Smooth muscle cell (in vitro differentiated cells): ENCODE measurements around the gene RASA3. TPM values are rescaled to one million over a fixed set of nuclear protein-coding genes. Genes with fewer than 3 reads are reported as not detected.

Source experiments
- DNase-seq: peaks from one replicate; lab custom pipeline; 2025; ENCODE audit not compliant: unreplicated experiment; lab: John Stamatoyannopoulos, UW
- H2AFZ ChIP-seq: fragments of 200-600 bp; sonication (generic); 2 replicates; pipeline ENCODE4 v1.6.0; 2016; ENCODE audit warnings: antibody characterized with exemption, low read depth, mild to moderate bottlenecking
- H3F3A ChIP-seq: fragments of 200-600 bp; sonication (generic); 2 replicates; pipeline ENCODE4 v1.6.0; 2017; ENCODE audit warnings: antibody characterized with exemption, low read depth
- H3K27ac ChIP-seq: fragments of 200-600 bp; sonication (generic); 2 replicates; pipeline ENCODE4 v1.5.1; 2016; ENCODE audit warnings: low read depth, mild to moderate bottlenecking
- H3K27me3 ChIP-seq: fragments of 200-600 bp; sonication (generic); 2 replicates; pipeline ENCODE4 v1.6.1; 2016; ENCODE audit warnings: low read depth, mild to moderate bottlenecking
- H3K36me3 ChIP-seq: fragments of 200-600 bp; sonication (generic); 2 replicates; pipeline ENCODE4 v1.5.1; 2016; ENCODE audit warnings: low read depth
- H3K4me1 ChIP-seq: fragments of 200-600 bp; sonication (generic); 2 replicates; pipeline ENCODE4 v1.5.1; 2016; ENCODE audit warnings: low read depth
- H3K4me2 ChIP-seq: fragments of 200-600 bp; sonication (generic); 2 replicates; pipeline ENCODE4 v1.6.0; 2016; ENCODE audit warnings: mild to moderate bottlenecking
- H3K4me3 ChIP-seq: fragments of 200-600 bp; sonication (generic); 2 replicates; pipeline ENCODE4 v1.5.1; 2016; ENCODE audit warnings: mild to moderate bottlenecking
- H3K79me2 ChIP-seq: fragments of 200-600 bp; sonication (generic); 2 replicates; pipeline ENCODE4 v1.6.0; 2016; ENCODE audit warnings: low read depth, mild to moderate bottlenecking
- H3K9ac ChIP-seq: fragments of 200-600 bp; sonication (generic); 2 replicates; pipeline ENCODE4 v1.6.0; 2016; ENCODE audit warnings: low read depth
- H3K9me3 ChIP-seq: fragments of 200-600 bp; sonication (generic); replicated peaks from 2 replicates; pipeline ENCODE4 v1.5.1; 2016; ENCODE audit warnings: low read depth
- H4K20me1 ChIP-seq: fragments of 200-600 bp; sonication (generic); 2 replicates; pipeline ENCODE4 v1.6.0; 2016; ENCODE audit warnings: low read depth
- WGBS: methylation state at CpG from one replicate; pipeline ENCODE4 v1.1.7; 2016; ENCODE audit warnings: low lambda C conversion rate; 5-methylcytosine and 5-hydroxymethylcytosine counted together
- polyA plus RNA-seq: library from polyadenylated mRNA; unstranded; fragments of >200 nt; fragmentation: Nextera tagmentation; extraction: Ambion mirVana; gene quantifications from 2 replicates; pipeline ENCODE4 v1.2.1, GENCODE V29; 2016
- total RNA-seq: library from RNA; depleted of rRNA; stranded (reverse); fragments of >200 nt; gene quantifications from 2 replicates; pipeline ENCODE4 v1.2.3, GENCODE V29; 2014
- TF ChIP-seq, protein P1 (sequence below): fragments of 200-600 bp; sonication (generic); IDR thresholded peaks from 2 replicates; pipeline ENCODE4 v1.5.1; 2017; ENCODE audit warnings: borderline replicate concordance, mild to moderate bottlenecking, antibody characterized with exemption; ENCODE audit not compliant: insufficient read depth, poor library complexity, severe bottlenecking

Gene RASA3
- total and polyA plus RNA-seq, 2 experiments from 2014 or later, result 21.3 to 26.8 TPM

DNA sequence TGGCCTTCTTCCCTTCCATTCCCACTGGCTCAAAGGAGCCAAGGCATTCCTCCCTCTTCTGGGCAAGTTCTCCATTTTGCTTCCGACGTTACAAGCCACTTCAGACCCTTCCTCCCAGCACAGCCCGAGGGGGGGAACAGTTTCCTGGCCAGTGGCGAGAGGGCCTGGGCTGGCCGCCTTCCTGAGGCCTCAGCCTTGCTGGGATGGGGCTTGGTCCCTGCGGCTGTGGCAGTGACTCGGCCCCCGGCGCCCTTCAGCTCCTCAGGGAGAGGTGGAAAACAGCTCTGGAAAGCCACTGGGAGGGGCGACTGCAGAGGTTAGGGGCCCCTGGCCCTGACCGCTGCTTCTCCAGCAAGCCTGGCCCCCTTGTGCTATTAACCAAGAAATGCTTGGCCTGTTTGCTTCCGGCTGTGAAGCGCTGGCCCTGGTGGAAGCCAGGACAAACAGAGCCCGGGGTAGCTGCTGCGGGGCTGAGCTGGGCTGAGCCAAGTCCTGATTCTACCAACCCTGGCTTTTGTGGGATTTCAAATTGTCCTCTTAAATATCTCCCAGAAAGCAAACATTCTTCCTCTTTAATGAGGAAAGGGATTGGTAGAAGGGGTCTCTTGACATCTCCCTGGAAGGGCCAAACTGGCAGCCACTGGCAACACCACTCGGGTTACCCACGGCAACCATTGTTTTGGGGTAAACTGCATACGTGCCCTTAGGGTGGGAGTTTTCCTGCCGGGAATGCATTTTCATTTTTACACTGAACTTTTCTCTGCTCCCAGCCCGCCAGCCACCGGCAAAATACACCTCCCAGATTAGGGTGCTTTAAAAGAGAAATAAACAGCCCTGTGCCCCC, 197.2 kb downstream of the RASA3 start:
- 63% methylated on average over 21 of the region's 21 CpGs for WGBS

DNA sequence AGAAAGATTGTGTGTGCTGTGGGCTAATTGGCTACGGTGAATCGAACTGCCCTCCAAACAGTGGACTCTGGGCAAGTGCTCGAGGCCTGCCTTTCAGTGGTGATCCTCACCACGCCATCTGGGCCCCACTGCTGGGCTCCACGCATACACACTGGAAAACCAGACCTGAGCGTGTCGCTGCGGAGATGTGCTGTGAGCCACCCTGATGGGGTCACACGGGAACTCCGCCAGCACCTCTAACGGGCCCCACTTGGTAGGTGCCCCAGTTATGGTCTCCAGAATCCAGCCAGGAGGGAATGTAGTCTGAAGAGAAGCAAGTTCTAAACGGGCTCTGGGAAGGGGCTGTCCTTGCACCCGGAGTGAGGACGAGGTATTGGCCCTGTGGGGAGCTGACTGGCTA, 197.8 kb downstream of the RASA3 start:
- Histone ChIP-seq H3K27me3 (no peaks in the 10 kb centered on the region), H2AFZ (no peak overlapping the region), H3K4me3 (no peak overlapping the region), H3F3A (no peaks in the 10 kb centered on the region), H3K4me1 (no peaks in the 10 kb centered on the region), H3K79me2 (no peaks in the 10 kb centered on the region), H4K20me1 (no peaks in the 10 kb centered on the region), H3K9ac (no peak overlapping the region), H3K9me3 (no peaks in the 10 kb centered on the region), H3K36me3 (no peaks in the 10 kb centered on the region), H3K27ac (no peak overlapping the region), H3K4me2 (no peak overlapping the region)
- TF ChIP-seq, protein P1, sequence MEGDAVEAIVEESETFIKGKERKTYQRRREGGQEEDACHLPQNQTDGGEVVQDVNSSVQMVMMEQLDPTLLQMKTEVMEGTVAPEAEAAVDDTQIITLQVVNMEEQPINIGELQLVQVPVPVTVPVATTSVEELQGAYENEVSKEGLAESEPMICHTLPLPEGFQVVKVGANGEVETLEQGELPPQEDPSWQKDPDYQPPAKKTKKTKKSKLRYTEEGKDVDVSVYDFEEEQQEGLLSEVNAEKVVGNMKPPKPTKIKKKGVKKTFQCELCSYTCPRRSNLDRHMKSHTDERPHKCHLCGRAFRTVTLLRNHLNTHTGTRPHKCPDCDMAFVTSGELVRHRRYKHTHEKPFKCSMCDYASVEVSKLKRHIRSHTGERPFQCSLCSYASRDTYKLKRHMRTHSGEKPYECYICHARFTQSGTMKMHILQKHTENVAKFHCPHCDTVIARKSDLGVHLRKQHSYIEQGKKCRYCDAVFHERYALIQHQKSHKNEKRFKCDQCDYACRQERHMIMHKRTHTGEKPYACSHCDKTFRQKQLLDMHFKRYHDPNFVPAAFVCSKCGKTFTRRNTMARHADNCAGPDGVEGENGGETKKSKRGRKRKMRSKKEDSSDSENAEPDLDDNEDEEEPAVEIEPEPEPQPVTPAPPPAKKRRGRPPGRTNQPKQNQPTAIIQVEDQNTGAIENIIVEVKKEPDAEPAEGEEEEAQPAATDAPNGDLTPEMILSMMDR, result no peak
- WGBS, result 96% methylated on average over 14 of the region's 14 CpGs
- DNase-seq, result no peak

More for the DNA sequence above, 197.2 kb downstream of the RASA3 start:
- Histone ChIP-seq H3K4me2 (no peak overlapping the region), H2AFZ (no peak overlapping the region), H4K20me1 (no peaks in the 10 kb centered on the region), H3K4me1 (no peaks in the 10 kb centered on the region), H3K27me3 (no peaks in the 10 kb centered on the region), H3K36me3 (no peaks in the 10 kb centered on the region), H3K9ac (no peak overlapping the region), H3K79me2 (no peaks in the 10 kb centered on the region), H3K27ac (no peak overlapping the region), H3K4me3 (no peak overlapping the region), H3F3A (no peaks in the 10 kb centered on the region), H3K9me3 (no peaks in the 10 kb centered on the region)
- DNase-seq, result no peak
- TF ChIP-seq, protein P1, result no peak

DNA sequence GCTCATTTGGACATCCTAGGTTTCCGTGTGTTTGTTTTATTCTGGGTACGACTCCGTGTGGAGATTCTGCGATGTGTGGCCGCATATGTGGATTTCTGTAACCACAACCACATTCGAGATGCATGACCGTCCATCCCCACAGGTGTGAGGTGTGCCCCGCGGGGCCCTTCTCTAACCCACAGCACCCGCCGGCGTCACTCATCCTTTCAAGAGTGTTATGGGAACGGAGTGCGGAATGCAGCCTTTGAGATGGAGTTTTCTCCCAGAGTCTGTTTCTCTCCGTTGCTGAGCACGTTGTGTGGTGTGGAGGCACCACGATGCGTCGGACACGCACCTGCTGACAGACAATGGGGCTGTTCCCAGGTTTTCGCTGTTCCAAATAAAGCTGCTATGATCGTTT, 198.5 kb downstream of the RASA3 start:
- Histone ChIP-seq H3K27me3 (no peaks in the 10 kb centered on the region), H3K27ac (no peak overlapping the region), H3K36me3 (no peaks in the 10 kb centered on the region), H3F3A (no peaks in the 10 kb centered on the region), H3K9me3 (no peaks in the 10 kb centered on the region), H3K79me2 (no peaks in the 10 kb centered on the region), H3K9ac (no peak overlapping the region), H3K4me1 (no peaks in the 10 kb centered on the region), H4K20me1 (no peaks in the 10 kb centered on the region), H3K4me3 (no peak overlapping the region), H2AFZ (no peak overlapping the region), H3K4me2 (no peak overlapping the region)
- no peak for DNase-seq
- WGBS, result 96% methylated on average over 22 of the region's 22 CpGs
- TF ChIP-seq, protein P1, result no peak
